Measurements from ENCODE around the gene SLC2A13. TPM values are rescaled to one million over a fixed set of nuclear protein-coding genes. Genes with fewer than 3 reads are reported as not detected.

The SLC2A13 gene
- total and polyA plus RNA-seq, 10 donors, result 1.1 to 17.1 (median 7.6) TPM

DNA sequence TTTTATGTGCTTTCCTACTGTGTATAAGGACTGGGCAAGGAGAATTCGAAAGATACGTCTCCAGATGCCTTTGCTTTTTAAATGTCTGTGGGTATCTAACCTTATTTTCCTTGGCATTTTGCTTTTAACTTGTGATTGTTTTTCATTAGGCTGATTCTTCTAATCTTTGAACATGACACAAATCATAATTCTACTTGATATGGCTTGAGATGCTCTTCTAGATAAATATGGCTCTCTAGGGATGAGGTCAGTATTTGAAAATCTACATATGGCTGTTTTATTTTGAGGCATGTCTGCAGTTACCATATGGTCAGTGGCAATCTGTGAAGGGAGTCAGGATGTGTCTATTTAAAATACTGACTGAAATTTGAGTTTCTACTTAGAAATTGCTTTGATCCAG, 139.2 kb downstream of the SLC2A13 start:
- H3K4me1 ChIP-seq, result no peaks in the 10 kb centered on the region
- intact Hi-C loops (cut with DNase I; ENCODE audit: low total_unique reads), result no loop called here
- no peak for TF ChIP-seq POLR2AphosphoS5 (IDR thresholded peaks at IDR 0.05)
- TF ChIP-seq, protein P1, sequence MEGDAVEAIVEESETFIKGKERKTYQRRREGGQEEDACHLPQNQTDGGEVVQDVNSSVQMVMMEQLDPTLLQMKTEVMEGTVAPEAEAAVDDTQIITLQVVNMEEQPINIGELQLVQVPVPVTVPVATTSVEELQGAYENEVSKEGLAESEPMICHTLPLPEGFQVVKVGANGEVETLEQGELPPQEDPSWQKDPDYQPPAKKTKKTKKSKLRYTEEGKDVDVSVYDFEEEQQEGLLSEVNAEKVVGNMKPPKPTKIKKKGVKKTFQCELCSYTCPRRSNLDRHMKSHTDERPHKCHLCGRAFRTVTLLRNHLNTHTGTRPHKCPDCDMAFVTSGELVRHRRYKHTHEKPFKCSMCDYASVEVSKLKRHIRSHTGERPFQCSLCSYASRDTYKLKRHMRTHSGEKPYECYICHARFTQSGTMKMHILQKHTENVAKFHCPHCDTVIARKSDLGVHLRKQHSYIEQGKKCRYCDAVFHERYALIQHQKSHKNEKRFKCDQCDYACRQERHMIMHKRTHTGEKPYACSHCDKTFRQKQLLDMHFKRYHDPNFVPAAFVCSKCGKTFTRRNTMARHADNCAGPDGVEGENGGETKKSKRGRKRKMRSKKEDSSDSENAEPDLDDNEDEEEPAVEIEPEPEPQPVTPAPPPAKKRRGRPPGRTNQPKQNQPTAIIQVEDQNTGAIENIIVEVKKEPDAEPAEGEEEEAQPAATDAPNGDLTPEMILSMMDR (IDR thresholded peaks at IDR 0.05 in 8 of 11, conservative IDR thresholded peaks at IDR 0.05 in 3 of 11), result no peak
- no peak overlapping the region for H3K4me3 ChIP-seq
- H3K27ac ChIP-seq, result no peak overlapping the region
- no peaks in the 10 kb centered on the region for H3K27me3 ChIP-seq (replicated peaks in 1 of 7)
- H3K9me3 ChIP-seq, result peaks cover 0 to 10% (median 0%) of the 10 kb centered on the region in 8 donors
- 82 to 94% (median 91%) methylated on average over 2 of the region's 2 CpGs for WGBS, 5 donors
- DNase-seq, result no peak
- H3K36me3 ChIP-seq, result no peaks in the 10 kb centered on the region

DNA sequence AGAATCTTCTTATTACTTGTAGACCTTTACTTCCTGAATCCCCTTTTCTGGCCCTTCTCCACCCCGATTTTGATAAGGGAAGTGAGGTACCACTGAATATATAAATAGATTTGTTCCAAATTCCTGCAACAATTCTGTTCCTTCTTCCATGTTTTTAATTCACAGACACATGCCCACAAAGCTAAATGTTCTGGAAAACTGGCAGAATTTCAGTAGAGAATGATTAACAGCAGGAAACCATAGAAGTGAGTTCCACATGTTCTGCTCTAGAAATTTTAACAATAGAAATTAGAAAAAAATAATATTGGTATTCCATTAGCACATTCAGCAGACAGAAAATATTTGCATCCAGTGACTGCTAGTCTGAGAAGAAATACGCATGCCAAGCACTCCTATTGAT, 139.6 kb downstream of the SLC2A13 start:
- WGBS, 5 donors, result 56 to 76% (median 63%) methylated on average over 2 of the region's 2 CpGs
- Histone ChIP-seq H3K27ac (no peak overlapping the region), H3K9me3 (peaks cover 0 to 10% (median 0%) of the 10 kb centered on the region in 8 donors), H3K4me3 (no peak overlapping the region), H3K36me3 (no peaks in the 10 kb centered on the region), H3K4me1 (no peaks in the 10 kb centered on the region), H3K27me3 (replicated peaks in 1 of 7) (no peaks in the 10 kb centered on the region)
- TF ChIP-seq POLR2A (IDR thresholded peaks at IDR 0.05) (no peak), POLR2AphosphoS5 (IDR thresholded peaks at IDR 0.05) (no peak)
- TF ChIP-seq, protein P1 (IDR thresholded peaks at IDR 0.05 in 8 of 11, conservative IDR thresholded peaks at IDR 0.05 in 3 of 11), result no peak
- intact Hi-C loops (cut with DNase I; ENCODE audit: low total_unique reads), result no loop called here
- no peak for DNase-seq

DNA sequence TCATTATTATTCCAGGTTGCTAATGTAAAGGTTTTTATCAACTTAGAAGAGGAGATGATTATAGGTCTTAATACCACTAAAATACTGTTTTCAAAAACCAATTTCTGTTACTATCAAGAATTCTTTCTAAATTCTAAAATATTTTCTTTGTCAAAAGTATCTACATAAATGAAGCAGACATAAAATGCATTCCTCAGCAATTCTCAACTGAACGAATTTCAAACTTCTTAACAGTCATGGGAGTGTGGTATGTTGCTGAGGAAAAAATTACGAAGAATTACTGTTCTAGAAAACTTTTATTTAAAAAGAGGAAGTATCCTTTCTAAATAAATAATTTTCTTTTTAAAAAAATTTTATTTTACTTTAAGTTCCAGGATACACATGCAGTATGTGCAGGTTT, 146.4 kb downstream of the SLC2A13 start:
- H3K36me3 ChIP-seq, result no peaks in the 10 kb centered on the region
- intact Hi-C loops (cut with DNase I; ENCODE audit: low total_unique reads), result no loop called here
- H3K9me3 ChIP-seq, result no peaks in the 10 kb centered on the region
- TF ChIP-seq POLR2AphosphoS5 (IDR thresholded peaks at IDR 0.05), result no peak
- TF ChIP-seq, protein P1 (IDR thresholded peaks at IDR 0.05 in 8 of 11, conservative IDR thresholded peaks at IDR 0.05 in 3 of 11), result no peak
- no peak for TF ChIP-seq POLR2A (IDR thresholded peaks at IDR 0.05)
- H3K27me3 ChIP-seq (replicated peaks in 1 of 7), result no peaks in the 10 kb centered on the region
- 87 to 92% (median 90%) methylated on average over 2 of the region's 2 CpGs for WGBS, 5 donors
- no peaks in the 10 kb centered on the region for H3K4me1 ChIP-seq
- no peak for DNase-seq
- H3K27ac ChIP-seq, result no peak overlapping the region
- no peak overlapping the region for H3K4me3 ChIP-seq

DNA sequence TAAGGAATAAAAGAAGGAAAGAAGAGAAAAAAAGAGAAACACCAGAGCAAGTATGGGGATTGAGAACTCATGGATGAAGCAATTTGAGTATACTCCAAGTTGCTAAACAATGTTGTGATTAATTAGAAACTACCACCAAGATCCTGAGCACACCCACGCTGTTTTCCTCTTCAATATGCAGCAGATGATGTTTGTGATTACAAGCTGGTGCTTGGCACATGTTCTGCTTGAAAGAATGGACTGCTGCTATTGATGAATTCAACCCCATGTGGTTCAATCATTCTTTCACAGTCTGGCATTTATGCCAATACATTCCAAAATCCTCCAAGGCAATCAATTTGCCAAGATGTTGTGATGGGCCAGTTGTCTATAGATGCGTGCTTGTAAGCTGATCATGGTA, 146.8 kb downstream of the SLC2A13 start:
- Histone ChIP-seq H3K27ac (no peak overlapping the region), H3K9me3 (no peaks in the 10 kb centered on the region), H3K27me3 (replicated peaks in 1 of 7) (no peaks in the 10 kb centered on the region), H3K4me1 (no peaks in the 10 kb centered on the region), H3K4me3 (no peak overlapping the region), H3K36me3 (no peaks in the 10 kb centered on the region)
- intact Hi-C loops (cut with DNase I; ENCODE audit: low total_unique reads), result no loop called here
- 89 to 98% (median 92%) methylated on average over 2 of the region's 2 CpGs for WGBS, 5 donors
- no peak for TF ChIP-seq POLR2A (IDR thresholded peaks at IDR 0.05)
- TF ChIP-seq POLR2AphosphoS5 (IDR thresholded peaks at IDR 0.05), result no peak
- TF ChIP-seq, protein P1 (IDR thresholded peaks at IDR 0.05 in 8 of 11, conservative IDR thresholded peaks at IDR 0.05 in 3 of 11), result no peak
- DNase-seq, result no peak
